ENCODE data around the gene PAK6.

Gene PAK6

DNA sequence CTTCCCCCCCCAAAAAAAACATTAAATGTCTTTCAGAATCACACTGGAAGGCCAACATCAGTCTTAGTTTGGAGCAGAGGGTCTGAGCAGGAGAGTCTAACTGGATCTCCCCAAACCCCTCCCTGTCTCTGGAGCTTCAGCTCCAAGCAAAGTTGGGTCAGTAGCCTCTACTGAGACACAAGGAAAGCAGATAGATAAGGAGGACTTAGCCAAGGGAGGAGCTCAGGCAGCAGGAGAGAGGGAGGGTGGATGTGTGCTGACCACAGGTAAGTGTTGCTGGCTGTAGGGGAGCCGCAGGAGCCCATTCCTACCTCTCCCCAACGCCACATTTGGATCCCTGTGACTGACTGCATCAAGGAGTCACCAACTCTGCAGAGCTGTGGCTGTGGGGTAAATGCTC is 61.9 kb downstream of the PAK6 start:
- no peak overlapping the region for H3K27ac Mint-ChIP-seq
- TF ChIP-seq, protein P1, sequence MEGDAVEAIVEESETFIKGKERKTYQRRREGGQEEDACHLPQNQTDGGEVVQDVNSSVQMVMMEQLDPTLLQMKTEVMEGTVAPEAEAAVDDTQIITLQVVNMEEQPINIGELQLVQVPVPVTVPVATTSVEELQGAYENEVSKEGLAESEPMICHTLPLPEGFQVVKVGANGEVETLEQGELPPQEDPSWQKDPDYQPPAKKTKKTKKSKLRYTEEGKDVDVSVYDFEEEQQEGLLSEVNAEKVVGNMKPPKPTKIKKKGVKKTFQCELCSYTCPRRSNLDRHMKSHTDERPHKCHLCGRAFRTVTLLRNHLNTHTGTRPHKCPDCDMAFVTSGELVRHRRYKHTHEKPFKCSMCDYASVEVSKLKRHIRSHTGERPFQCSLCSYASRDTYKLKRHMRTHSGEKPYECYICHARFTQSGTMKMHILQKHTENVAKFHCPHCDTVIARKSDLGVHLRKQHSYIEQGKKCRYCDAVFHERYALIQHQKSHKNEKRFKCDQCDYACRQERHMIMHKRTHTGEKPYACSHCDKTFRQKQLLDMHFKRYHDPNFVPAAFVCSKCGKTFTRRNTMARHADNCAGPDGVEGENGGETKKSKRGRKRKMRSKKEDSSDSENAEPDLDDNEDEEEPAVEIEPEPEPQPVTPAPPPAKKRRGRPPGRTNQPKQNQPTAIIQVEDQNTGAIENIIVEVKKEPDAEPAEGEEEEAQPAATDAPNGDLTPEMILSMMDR (IDR thresholded peaks at IDR 0.05; ENCODE audit: unreplicated experiment in 3 of 3), result no peak
- peaks cover 27% of the 10 kb centered on the region for H3K27me3 Mint-ChIP-seq (ENCODE audit: low read depth)
- H3K9me3 Mint-ChIP-seq, result peaks cover 8% of the 10 kb centered on the region
- no peaks in the 10 kb centered on the region for H3K4me1 Mint-ChIP-seq
- H3K4me3 Mint-ChIP-seq, result no peak overlapping the region
- H3K36me3 Mint-ChIP-seq (ENCODE audit: low read depth), result peaks cover 7% of the 10 kb centered on the region

DNA sequence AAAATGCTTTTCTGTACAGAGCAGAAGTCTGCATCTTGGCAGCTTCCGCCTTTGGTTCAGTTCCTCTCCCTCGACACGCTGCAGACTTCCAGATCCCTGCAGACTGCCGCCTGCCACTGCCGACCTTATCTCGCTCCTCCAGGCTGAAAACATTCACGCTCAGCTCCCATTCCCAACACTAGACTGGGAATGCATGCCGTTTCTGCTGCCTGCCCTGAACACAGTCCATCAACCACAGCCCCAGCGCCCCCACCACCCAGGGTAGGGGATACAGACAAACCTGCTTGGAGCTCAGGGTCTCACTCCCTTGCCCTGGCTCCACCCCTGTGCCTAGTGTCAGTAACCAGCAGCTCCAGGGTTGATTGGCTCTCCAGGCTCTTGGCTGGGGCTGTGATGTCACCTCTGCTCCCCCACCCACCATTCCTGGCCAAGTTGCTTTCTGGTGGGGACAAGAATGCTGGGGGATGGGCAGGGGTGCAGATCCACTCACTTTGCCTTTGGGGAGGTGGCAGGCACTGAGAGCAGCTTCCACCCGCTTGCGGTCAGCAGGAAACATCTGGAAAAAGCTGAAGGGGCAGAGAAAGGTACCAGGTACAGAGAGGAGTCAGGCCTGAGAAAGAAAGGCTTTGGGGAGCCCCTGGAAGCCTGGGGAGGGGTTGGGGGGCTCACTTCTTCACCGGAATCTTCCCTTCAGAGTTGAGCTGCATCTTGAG is 62.8 kb downstream of the PAK6 start:
- Mint-ChIP-seq H3K36me3 (ENCODE audit: low read depth) (peaks cover 7% of the 10 kb centered on the region), H3K27me3 (ENCODE audit: low read depth) (peaks cover 26% of the 10 kb centered on the region), H3K4me1 (peaks cover 3% of the 10 kb centered on the region), H3K4me3 (no peak overlapping the region), H3K27ac (peak overlapping the region in 1 of 3 experiments; percentile 52), H3K9me3 (peaks cover 8% of the 10 kb centered on the region)
- TF ChIP-seq, protein P1 (IDR thresholded peaks at IDR 0.05; ENCODE audit: unreplicated experiment in 3 of 3), result no peak

DNA sequence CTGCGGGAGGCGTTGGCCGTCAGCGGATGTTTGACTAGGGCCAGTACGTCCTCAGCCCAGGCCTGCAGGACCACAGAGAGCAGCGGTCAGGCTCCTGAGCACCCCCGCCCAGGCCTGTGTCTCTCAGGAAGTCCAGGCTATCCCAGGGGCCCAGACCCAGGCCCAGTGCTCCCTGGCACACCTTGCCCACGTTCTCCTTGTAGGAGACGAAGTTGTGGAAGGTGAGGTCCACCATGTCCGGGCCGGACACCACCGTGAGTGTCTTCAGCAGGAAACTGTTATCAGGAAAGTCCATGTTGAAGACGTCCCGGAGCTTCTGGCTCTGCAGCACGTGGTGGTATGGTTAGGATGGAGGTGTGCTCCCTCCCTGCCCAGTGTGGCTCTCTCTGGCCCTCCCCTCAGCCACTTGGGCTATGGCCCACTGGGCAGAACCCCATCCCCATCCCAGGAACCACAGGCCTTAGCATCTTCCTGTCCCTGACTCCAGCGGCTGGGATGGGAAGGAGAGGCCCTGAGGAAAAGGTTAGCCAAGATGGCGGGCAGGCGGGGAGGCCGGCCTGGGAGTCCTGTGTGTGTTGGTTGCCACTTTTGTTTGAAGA is 63.5 kb downstream of the PAK6 start:
- peaks cover 25% of the 10 kb centered on the region for H3K27me3 Mint-ChIP-seq (ENCODE audit: low read depth)
- peaks cover 8% of the 10 kb centered on the region for H3K9me3 Mint-ChIP-seq
- peaks cover 10% of the 10 kb centered on the region for H3K4me1 Mint-ChIP-seq
- peaks cover 7% of the 10 kb centered on the region for H3K36me3 Mint-ChIP-seq (ENCODE audit: low read depth)
- no peak overlapping the region for H3K27ac Mint-ChIP-seq
- H3K4me3 Mint-ChIP-seq, result no peak overlapping the region
- TF ChIP-seq, protein P1 (IDR thresholded peaks at IDR 0.05; ENCODE audit: unreplicated experiment in 3 of 3), result no peak

DNA sequence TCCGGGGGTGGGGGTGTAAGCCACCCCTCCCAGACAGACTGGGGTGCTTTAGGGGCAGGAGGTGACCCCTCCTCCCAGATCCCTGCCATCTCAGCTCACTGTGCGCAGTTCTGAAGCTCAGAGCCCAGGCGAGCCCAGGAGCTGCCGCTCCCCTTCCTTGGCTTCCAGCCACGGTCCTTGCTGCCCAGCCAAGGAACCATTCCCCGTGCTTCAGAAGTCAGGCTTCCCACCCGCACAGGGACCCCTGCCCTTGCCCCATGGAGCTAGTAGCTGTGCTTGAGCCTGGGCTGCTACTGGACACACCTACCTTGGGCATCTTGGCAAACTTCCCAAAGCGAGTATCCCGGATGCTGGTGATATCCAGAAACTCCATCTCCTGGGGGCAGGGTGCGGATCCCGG is 64.1 kb downstream of the PAK6 start:
- H3K4me3 Mint-ChIP-seq, result no peak overlapping the region
- H3K36me3 Mint-ChIP-seq (ENCODE audit: low read depth), result peaks cover 7% of the 10 kb centered on the region
- TF ChIP-seq, protein P1 (IDR thresholded peaks at IDR 0.05; ENCODE audit: unreplicated experiment in 3 of 3), result no peak
- H3K27ac Mint-ChIP-seq, result no peak overlapping the region
- peaks cover 8% of the 10 kb centered on the region for H3K9me3 Mint-ChIP-seq
- H3K27me3 Mint-ChIP-seq (ENCODE audit: low read depth), result peaks cover 20% of the 10 kb centered on the region
- H3K4me1 Mint-ChIP-seq, result peaks cover 12% of the 10 kb centered on the region

DNA sequence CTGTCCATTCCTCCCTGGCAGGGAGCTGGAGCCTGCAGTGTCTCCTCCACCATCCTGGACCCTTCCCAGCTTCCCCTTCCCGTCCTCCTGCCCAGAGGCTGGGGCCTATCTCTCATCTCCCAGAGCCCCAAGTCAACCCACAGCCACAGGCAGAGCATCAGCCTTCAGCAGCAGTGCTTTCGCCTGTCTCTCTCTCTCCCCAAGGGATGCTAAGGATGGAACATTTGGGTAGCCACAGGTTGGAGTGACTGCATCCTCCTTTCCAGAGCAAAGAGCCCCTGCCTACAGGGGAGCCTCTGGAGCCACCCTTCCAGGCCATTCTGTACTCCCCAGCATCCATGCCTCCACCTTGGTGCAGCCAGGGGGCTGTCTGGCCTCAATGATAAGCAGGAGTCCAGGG is 64.7 kb downstream of the PAK6 start:
- H3K4me1 Mint-ChIP-seq, result peaks cover 12% of the 10 kb centered on the region

More for the DNA sequence above, 64.7 kb downstream of the PAK6 start:
- Mint-ChIP-seq H3K9me3 (peaks cover 8% of the 10 kb centered on the region), H3K27ac (no peak overlapping the region), H3K4me3 (no peak overlapping the region), H3K27me3 (ENCODE audit: low read depth) (peaks cover 20% of the 10 kb centered on the region), H3K36me3 (ENCODE audit: low read depth) (peaks cover 7% of the 10 kb centered on the region)
- TF ChIP-seq, protein P1 (IDR thresholded peaks at IDR 0.05; ENCODE audit: unreplicated experiment in 3 of 3), result no peak

All from nephron (organoid).